HG03469 (cell line): Measurements from ENCODE around the gene KIAA0930.

Experiments
- ATAC-seq: cut with Tn5 transposase; IDR thresholded peaks from one replicate; pipeline ENCODE4 v1.9.1; 2021; ENCODE audit warnings: mild to moderate bottlenecking, moderate library complexity, moderate number of reproducible peaks; ENCODE audit not compliant: unreplicated experiment

Gene KIAA0930

GRCh38 chr22:45223304-45224117 lies 17.2 kb downstream of the KIAA0930 start:
- no peak for ATAC-seq

DNA sequence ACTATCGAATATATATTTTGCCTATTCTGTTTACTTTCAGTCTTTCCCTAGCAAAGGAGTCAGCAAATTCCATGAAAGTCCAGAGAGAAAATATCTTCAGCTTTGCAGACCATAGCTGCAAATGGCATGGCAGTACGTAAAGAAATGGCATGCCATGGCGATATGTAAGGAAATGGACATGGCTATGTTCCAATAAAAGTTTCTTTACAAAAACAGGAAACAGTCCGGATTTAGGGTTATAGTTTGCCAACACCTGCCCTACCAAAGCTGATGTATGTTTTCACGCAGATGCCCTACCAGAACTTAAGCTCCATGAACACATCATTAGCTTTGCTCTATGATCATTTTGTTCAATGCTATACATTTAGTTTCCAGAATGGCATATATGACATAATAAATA lies 19.5 kb downstream of the KIAA0930 start:
- ATAC-seq = no peak

GRCh38 chr22:45218976-45219375 lies 21.7 kb downstream of the KIAA0930 start:
- ATAC-seq = no peak

GRCh38 chr22:45217806-45218205 lies 22.9 kb downstream of the KIAA0930 start:
- ATAC-seq = no peak

DNA sequence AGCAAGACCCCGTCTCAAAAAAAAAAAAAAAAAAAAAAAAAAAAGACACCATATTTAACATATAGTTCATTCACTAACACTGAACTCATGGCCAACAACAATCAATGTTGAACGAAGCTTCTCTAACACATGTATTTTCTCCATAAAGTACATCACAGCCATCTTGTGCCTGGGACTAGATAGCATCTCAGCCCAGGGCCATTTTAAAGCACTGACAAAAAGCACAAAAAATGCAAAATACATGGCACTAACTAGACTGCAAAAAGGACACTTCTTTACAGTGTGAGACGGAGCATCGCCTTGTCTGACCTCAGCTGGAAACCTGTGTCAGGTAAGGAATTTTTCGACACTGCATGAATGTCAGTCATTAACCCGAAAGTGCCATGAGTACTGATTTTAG lies 23.3 kb downstream of the KIAA0930 start:
- no peak for ATAC-seq

GRCh38 chr22:45216133-45217003 lies 24.3 kb downstream of the KIAA0930 start:
- no peak for ATAC-seq

- no peak for ATAC-seq
Observed at GRCh38 chr22:45212992-45213751, 27.5 kb downstream of the KIAA0930 start.

DNA sequence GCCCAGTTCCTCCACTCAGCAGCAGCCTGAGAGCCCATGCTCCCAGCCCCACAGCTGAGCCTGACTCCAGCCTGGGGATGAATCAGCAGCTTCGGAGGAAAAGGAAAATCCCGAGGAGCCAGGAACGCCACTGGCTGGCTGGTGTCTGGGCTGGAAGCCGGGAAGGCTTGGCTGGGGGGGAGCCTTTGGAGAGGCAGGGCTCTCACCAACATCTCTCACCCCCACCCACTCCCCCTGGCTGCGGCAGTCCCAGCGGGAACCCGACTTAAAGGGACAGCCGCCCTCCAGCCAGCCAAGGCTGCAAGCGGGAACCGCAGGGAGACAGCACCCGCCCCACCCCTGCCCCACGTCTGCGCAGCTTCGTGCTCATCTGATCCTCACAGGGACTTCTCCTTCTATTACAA lies 28.4 kb downstream of the KIAA0930 start:
- ATAC-seq = no peak

GRCh38 chr22:45211848-45212247 lies 28.8 kb downstream of the KIAA0930 start:
- ATAC-seq = no peak

DNA sequence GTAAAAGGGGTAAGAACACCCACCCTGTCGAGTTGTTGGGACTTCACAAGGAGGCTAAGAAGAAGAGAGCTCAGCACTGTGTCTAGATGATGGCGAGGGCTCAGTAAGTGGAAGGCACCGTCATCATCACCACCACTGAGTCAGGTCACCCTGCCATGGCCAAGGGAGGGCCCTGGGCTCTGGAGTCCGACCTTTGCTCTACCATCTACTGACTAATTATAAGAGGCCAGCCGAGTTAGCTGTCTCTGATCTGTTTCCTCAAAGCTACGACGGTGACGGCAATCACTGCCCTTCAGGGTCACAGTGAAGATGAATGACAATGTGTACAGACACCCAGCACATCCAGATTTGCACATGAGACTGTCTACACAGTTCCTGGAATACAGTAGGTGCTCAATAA lies 29.3 kb downstream of the KIAA0930 start:
- ATAC-seq = no peak

GRCh38 chr22:45210991-45211390 lies 29.7 kb downstream of the KIAA0930 start:
- no peak for ATAC-seq

DNA sequence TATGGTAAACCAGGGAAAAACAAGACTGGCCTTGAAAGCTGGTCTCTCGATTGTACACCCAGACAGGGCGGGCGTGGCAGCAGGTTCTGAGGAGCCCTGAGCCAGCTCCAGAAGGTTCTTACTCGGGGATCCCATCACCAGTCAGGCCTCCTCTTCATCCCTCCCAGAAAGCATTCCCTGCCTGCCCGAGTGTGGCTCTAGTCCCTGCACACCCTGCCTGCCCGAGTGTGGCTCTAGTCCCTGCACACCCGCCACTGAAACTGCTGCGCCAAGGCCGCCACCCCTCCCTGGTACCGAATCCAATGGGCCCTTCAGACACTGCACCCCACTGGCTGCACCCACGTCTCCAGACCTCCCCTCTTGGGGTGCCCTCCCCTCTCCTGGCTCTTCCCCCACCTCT lies 30.1 kb downstream of the KIAA0930 start:
- no peak for ATAC-seq

DNA sequence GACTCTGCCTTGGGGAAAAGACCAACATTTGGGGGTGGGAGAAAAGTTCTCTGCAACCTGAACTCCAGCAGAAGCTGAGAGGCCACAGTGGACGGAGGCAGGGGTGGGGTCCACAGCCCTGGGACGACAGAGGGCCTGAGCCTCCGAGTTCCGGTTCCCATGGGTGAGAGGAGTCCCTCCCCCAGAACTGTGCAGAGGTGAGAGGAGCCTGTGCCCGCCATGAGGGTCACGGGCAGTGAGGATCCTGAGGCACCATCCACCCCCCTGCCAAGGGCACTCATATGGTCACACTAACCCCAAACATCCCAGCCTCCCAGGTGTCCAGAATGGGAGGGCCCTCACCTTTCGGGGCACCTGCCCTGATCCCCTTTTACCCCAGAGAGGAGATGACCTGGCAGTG lies 30.5 kb downstream of the KIAA0930 start:
- no peak for ATAC-seq

DNA sequence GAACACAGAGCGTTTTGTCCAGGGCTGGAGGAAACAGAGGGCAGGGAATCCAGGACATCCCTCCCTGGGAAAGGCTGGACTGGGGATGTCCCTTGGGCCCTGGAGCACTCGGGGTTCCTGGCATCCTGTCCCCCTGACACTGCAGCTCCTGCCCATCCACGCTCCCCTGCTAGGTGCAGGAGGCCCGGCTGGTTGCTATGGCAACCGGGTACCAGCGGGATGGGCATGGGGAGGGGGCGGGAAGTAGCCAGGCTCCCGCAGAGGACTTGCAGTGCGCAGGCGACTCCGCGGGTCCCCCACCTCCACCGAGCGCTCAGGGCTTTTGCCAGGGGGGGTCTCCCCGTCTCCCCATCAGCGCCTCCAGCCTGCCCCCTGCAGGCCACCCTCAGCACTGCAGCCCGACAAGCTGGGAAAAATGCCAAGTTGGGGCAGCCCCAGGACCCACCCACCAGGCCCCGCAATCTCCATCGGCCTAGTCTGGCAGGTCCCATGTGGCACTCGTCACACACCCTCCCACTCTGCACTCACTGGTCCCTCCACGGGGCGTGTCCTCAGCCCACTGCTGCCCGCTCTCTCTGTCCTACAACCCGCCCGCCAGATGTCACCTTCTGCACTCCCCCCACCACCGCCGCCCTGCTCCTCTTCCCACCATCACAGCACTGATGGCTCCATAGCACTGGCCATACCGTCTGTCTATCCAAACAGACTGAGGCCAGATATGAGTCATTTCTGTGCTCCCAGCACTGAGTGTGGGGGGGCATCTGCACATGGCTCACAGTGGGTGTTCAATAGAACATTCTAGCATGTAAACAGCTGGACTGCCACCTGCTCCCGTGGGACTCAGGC lies 31.5 kb downstream of the KIAA0930 start:
- no peak for ATAC-seq

- ATAC-seq = no peak
Observed at GRCh38 chr22:45208696-45208992, 32.0 kb downstream of the KIAA0930 start.

DNA sequence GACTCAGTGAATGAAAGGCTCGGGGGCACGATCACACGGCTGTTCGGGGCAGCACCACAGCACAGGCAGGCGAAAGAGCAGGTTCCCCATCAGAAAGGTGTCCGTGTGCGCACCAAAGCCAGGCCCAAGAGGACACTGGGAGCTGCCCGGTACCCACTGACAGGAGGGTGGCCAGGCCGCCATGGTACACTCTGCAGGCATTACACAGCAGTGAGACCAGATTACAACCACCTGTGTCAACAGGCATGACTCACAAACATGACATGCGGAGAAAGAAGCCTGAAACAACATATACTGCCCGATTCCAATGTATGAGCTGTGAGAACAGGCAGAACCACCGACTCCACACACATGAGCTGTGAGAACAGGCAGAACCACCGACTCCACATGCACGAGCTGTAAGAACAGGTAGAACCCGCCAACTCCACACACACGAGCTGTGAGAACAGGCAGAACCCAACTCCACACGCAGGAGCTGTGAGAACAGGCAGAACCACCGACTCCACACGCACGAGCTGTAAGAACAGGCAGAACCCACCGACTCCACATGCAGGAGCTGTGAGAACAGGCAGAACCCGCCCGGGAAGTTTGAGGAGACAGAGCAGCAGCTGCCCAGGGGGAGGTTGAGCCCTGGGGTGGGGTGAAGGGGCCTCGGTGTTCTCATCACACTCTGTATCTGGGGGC lies 32.6 kb downstream of the KIAA0930 start:
- ATAC-seq = no peak

- ATAC-seq = no peak
Observed at GRCh38 chr22:45207533-45207932, 33.2 kb downstream of the KIAA0930 start.

GRCh38 chr22:45206233-45206632 lies 34.5 kb downstream of the KIAA0930 start:
- ATAC-seq = no peak

DNA sequence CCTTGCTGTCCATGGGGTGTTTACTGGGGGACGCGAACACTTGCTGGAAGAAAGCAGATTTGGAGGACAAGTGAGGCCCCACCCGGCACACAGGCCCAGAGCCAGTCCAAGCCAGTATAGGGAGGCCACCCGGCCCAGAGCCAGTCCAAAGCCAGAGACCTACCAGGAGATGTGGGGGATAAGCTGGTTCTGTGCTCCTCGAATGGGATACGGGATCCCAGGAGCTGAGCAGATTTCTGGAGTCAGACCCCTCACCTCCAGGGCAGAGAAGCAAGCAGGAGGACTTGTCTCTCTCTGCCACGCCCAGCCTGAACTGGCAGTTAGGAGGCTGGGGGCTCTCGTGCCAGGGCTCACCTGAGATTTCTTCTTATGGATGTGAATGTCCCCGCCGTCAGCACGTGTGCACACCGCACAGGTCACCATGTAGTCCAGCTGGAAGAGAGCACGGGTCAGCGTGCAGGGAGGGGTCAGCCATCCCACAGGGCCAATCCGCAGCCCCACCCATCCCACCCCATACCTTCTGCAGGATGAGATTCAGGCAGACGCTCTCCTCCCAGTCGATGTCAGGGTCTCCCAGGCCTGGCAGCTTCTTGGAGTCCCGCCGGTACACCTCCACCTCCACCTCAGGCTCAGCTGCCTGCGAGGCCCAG lies 35.3 kb downstream of the KIAA0930 start:
- no peak for ATAC-seq

- ATAC-seq = no peak
Observed at GRCh38 chr22:45204819-45205218, 35.9 kb downstream of the KIAA0930 start.
